Gastroesophageal sphincter (tissue), 4 donors: Measurements from ENCODE around the gene RDH16. TPM values are rescaled to one million over a fixed set of nuclear protein-coding genes. Genes with fewer than 3 reads are reported as not detected.
"Not testable (repeated sequence)": the region's sequence is repeated elsewhere in the genome, so short reads cannot be mapped to it uniquely, and the experiment has no call there.

Source experiments
- ATAC-seq: fragments of 150-250 bp; one replicate; pipeline ENCODE4 v1.9.1; 2016; ENCODE audit warnings: mild to moderate bottlenecking, moderate library complexity
- H3K27ac ChIP-seq, 4 donors: fragments of 200-600 bp; sonication (generic) in 3 of 4; 1 replicate in 3 of 4; 2 replicates in 1 of 4; pipeline ENCODE4 v1.5.1; 2016 to 2019
- H3K27me3 ChIP-seq: fragments of 200-600 bp; sonication (generic); one replicate; pipeline ENCODE4 v1.5.1; 2019
- H3K36me3 ChIP-seq, 2 donors: fragments of 200-600 bp; sonication (generic); one replicate each; pipeline ENCODE4 v1.5.1; 2019; ENCODE audit warnings: control low read depth in 1 of 2
- H3K4me1 ChIP-seq, 3 donors: fragments of 200-600 bp; sonication (generic); 1 replicate in 2 of 3; 2 replicates in 1 of 3; pipeline ENCODE4 v1.5.1; 2016 to 2019; ENCODE audit warnings: control low read depth in 2 of 3
- H3K4me3 ChIP-seq, 2 donors: fragments of 200-600 bp; sonication (generic); one replicate each; pipeline ENCODE4 v1.5.1; 2019; ENCODE audit warnings: mild to moderate bottlenecking in 1 of 2, moderate library complexity in 1 of 2
- H3K9me3 ChIP-seq, 3 donors: fragments of 200-600 bp; sonication (generic); one replicate each; pipeline ENCODE4 v1.5.1; 2017 to 2019; ENCODE audit warnings: control low read depth in 2 of 3
- EP300 ChIP-seq: sonication (generic); formaldehyde crosslinking; IDR thresholded peaks from one replicate; pipeline ENCODE4 v1.6.1; 2017; ENCODE audit warnings: antibody characterized with exemption, mild to moderate bottlenecking
- POLR2A ChIP-seq, 2 donors: fragments of 450-650 bp; IDR thresholded peaks; one replicate each; pipeline ENCODE4 v1.6.1; 2017; ENCODE audit warnings: antibody characterized with exemption in 2 of 2, mild to moderate bottlenecking in 2 of 2, moderate library complexity in 1 of 2
- POLR2AphosphoS5 ChIP-seq: sonication (generic); formaldehyde crosslinking; IDR thresholded peaks from one replicate; pipeline ENCODE4 v1.6.1; 2017; ENCODE audit warnings: antibody characterized with exemption
- WGBS, 2 donors: methylation state at CpG; one replicate each; pipeline ENCODE4 v1.1.5; 2018; ENCODE audit warnings: low coverage in 1 of 2; 5-methylcytosine and 5-hydroxymethylcytosine counted together
- total RNA-seq, 4 donors: library from RNA; depleted of rRNA; stranded (reverse); fragments of >200 nt; gene quantifications; one replicate each; pipeline ENCODE4 v1.1.0, GENCODE V29; 2016
- TF ChIP-seq, protein P1 (sequence below), 4 experiments: fragments of 200-600 bp in 2 of 4; fragments of 450-650 bp in 2 of 4; sonication (generic) in 1 of 4; IDR thresholded peaks; one replicate each; pipeline ENCODE4 v1.5.1; 2017 to 2019; ENCODE audit warnings: antibody characterized with exemption in 4 of 4, mild to moderate bottlenecking in 2 of 4, moderate library complexity in 2 of 4

RDH16 gene
- total RNA-seq, 4 donors from 2014 or later: 0.22 to 0.81 (median 0.27) TPM; not detected in 1

DNA sequence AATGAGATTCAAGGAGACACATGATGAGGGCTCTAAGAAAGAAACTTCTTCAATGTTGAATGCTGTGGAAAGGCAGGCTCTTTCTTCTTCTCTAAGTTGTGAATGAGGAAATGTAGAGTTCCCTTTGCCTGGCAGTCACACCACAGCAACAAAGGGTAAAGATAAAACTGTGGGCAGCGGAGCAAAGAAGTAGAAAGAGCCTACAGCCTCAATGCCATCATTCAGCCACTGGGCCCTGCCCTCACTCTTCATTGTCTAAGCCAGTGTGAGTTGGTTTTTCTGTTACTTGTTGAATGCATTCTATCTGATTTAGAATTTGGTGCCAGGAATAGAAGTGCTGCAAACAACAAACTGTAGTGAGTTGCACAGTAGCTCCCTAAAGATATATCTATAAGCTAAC, 35.4 kb downstream of the RDH16 start:
- WGBS, 2 donors: 73% methylated on average over 1 of the region's 1 CpG; no CpG with 5 or more reads in 1 of the 2 donors
- no peaks in the 10 kb centered on the region for H3K36me3 ChIP-seq
- ATAC-seq: no peak
- H3K4me3 ChIP-seq: no peak overlapping the region
- TF ChIP-seq, protein P1, sequence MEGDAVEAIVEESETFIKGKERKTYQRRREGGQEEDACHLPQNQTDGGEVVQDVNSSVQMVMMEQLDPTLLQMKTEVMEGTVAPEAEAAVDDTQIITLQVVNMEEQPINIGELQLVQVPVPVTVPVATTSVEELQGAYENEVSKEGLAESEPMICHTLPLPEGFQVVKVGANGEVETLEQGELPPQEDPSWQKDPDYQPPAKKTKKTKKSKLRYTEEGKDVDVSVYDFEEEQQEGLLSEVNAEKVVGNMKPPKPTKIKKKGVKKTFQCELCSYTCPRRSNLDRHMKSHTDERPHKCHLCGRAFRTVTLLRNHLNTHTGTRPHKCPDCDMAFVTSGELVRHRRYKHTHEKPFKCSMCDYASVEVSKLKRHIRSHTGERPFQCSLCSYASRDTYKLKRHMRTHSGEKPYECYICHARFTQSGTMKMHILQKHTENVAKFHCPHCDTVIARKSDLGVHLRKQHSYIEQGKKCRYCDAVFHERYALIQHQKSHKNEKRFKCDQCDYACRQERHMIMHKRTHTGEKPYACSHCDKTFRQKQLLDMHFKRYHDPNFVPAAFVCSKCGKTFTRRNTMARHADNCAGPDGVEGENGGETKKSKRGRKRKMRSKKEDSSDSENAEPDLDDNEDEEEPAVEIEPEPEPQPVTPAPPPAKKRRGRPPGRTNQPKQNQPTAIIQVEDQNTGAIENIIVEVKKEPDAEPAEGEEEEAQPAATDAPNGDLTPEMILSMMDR (IDR thresholded peaks at IDR 0.05): no peak
- TF ChIP-seq POLR2A (IDR thresholded peaks at IDR 0.05): no peak
- no peak for TF ChIP-seq POLR2AphosphoS5
- no peak for TF ChIP-seq EP300
- no peak overlapping the region for H3K27ac ChIP-seq
- no peaks in the 10 kb centered on the region for H3K27me3 ChIP-seq
- no peaks in the 10 kb centered on the region for H3K9me3 ChIP-seq
- H3K4me1 ChIP-seq: no peaks in the 10 kb centered on the region

DNA sequence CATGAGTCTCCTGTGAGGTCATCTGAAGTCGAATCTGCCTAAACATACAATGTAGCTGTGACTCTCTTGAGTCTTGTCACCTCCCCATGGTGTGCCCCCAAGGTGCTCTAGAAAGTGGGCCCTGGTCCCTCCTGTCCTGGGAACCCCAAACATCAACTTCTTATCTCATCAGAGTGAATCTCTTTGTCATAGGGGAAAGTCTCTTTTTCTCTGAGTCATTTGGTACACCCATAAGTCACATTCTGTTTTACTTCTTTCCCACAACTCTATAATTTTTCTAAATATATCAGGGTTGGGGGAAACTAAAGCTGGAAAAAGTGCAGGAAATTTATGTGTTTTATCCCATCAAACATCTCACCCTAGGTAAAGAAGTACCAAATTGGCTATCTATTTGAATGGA, 36.1 kb downstream of the RDH16 start:
- no peak for ATAC-seq
- H3K4me1 ChIP-seq: no peaks in the 10 kb centered on the region
- TF ChIP-seq POLR2AphosphoS5 (no peak), POLR2A (IDR thresholded peaks at IDR 0.05) (no peak), EP300 (no peak)
- TF ChIP-seq, protein P1 (IDR thresholded peaks at IDR 0.05): no peak
- H3K27me3 ChIP-seq: no peaks in the 10 kb centered on the region
- no peak overlapping the region for H3K27ac ChIP-seq
- no peaks in the 10 kb centered on the region for H3K9me3 ChIP-seq
- WGBS, 2 donors: 67 to 77% methylated on average over 1 of the region's 1 CpG
- H3K4me3 ChIP-seq: no peak overlapping the region
- H3K36me3 ChIP-seq: no peaks in the 10 kb centered on the region

DNA sequence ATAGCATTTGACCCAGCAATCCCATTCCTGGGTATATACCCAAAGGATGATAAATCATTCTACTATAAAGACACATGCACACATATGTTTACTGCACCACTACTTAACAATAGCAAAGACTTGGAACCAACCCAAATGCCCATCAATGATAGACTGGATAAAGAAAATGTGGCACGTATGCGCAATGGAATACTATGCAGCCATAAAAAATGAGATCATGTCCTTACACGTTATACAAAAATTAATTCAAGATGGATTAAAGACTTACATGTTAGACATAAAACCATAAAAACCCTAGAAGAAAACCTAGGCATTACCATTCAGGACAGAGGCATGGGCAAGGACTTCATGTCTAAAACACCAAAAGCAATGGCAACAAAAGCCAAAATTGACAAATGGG, 39.3 kb downstream of the RDH16 start:
- not testable (repeated sequence) for H3K27me3 ChIP-seq, ATAC-seq, H3K4me1 ChIP-seq, H3K36me3 ChIP-seq, H3K9me3 ChIP-seq, H3K4me3 ChIP-seq, H3K27ac ChIP-seq
- WGBS, 2 donors: 82 to 92% methylated on average over 3 of the region's 3 CpGs

DNA sequence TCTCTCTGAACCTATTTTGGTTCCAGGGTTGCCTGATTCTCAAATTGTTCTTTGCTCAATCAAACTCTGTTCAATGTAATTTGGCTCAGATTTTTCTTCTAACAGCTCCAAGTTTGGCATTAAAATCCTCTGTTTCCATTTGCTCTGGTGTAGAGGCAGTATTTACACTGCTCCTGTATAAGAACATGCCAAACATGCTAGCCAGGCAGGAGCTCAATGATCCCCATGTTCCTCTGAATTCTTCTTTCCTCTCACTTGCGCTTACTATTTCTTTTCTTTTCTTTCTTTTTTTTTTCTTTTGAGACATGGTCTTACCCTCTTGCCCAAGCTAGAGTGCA, 40.4 kb downstream of the RDH16 start:
- WGBS, 2 donors: 73% methylated on average over 1 of the region's 1 CpG; no CpG with 5 or more reads in 1 of the 2 donors
- H3K36me3 ChIP-seq: no peaks in the 10 kb centered on the region

DNA sequence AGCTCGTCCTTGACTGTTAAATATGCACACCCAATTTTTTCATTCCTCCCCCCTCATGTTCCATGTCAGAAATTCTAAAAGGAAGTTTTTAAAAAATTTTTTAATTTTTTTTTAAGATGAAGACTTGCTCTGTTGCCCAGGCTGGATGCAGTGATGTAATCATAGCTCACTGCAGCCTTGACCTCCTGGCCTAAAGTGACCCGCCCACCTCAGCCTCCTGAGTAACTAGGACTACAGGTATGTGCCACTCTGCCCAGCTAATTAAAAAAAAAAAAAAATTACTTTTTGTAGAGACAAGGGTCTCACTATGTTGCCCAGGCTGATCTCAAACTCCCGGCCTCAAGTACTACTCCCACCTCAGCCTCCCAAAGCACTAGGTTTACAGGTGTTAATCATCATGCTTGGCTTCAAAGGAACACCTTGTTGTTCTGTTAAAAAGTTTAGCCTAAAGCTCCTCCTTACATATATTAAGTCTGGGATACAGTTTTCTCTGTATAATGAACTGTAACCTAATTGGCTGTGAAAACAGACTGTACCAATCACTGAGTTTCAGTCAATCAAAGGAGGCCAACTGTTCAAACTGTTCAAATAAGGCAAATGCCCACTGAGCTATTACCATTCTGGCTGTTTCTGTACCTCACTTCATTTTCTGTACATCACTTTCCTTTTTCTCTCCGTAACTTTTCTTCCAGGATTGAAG, 41.0 kb downstream of the RDH16 start:
- TF ChIP-seq POLR2A (IDR thresholded peaks at IDR 0.05): no peak
- TF ChIP-seq, protein P1 (IDR thresholded peaks at IDR 0.05): no peak
- TF ChIP-seq EP300: no peak
- no peak for TF ChIP-seq POLR2AphosphoS5
- Histone ChIP-seq H3K4me3 (no peak overlapping the region), H3K27me3 (no peaks in the 10 kb centered on the region), H3K4me1 (no peaks in the 10 kb centered on the region), H3K9me3 (peaks cover 0 to 1% (median 0%) of the 10 kb centered on the region in 3 donors), H3K27ac (no peak overlapping the region), H3K36me3 (no peaks in the 10 kb centered on the region)
- ATAC-seq: no peak
- WGBS, 2 donors: 54 to 78% methylated on average over 3 to 4 of the region's 4 CpGs

More for the DNA sequence above, 40.4 kb downstream of the RDH16 start:
- no peak for ATAC-seq
- no peaks in the 10 kb centered on the region for H3K4me1 ChIP-seq
- H3K9me3 ChIP-seq: no peaks in the 10 kb centered on the region
- H3K4me3 ChIP-seq: no peak overlapping the region
- TF ChIP-seq, protein P1 (IDR thresholded peaks at IDR 0.05): no peak
- TF ChIP-seq POLR2A (IDR thresholded peaks at IDR 0.05) (no peak), POLR2AphosphoS5 (no peak), EP300 (no peak)
- no peak overlapping the region for H3K27ac ChIP-seq
- no peaks in the 10 kb centered on the region for H3K27me3 ChIP-seq
